IMR-90 (cell line): ENCODE measurements around the gene FAIM2. TPM values are rescaled to one million over a fixed set of nuclear protein-coding genes. Genes with fewer than 3 reads are reported as not detected.

Experiments used
- ATAC-seq: fragments of 200-7000 bp; cut with Tn5 transposase; 2 replicates; pipeline ENCODE4 v1.9.1; 2020; ENCODE audit warnings: low read depth, mild to moderate bottlenecking, moderate library complexity
- BruUV-seq: library from RNA; stranded (reverse); fragments of 400-500 nt; replicated peaks from 2 replicates; lab custom pipeline; 2021; lab: Mats Ljungman, UMichigan
- CTCF ChIA-PET: fragments of 300-600 bp; formaldehyde crosslinking; extraction: SDS; loops from one replicate; lab custom pipeline; 2021; ENCODE audit warnings: antibody characterized with exemption; lab: Yijun Ruan, JAX
- POLR2A ChIA-PET: fragments of 300-600 bp; sonication (Branson Sonifier 250); formaldehyde crosslinking; loops from one replicate; lab custom pipeline; 2022; ENCODE audit warnings: antibody characterized with exemption; ENCODE audit not compliant: unreplicated experiment; lab: Charles Lee
- DNase-seq: peaks from one replicate; pipeline ENCODE4 v3.0.0; 2013
- H2AFZ ChIP-seq: replicated peaks from 2 replicates; pipeline ENCODE3; 2013; ENCODE audit warnings: low read length, mild to moderate bottlenecking; ENCODE audit not compliant: poor library complexity
- H2AK5ac ChIP-seq: 2 replicates; pipeline ENCODE4 v1.6.1; 2013; ENCODE audit warnings: low read depth, low read length, inconsistent platforms
- H2AK9ac ChIP-seq: replicated peaks from 2 replicates; pipeline ENCODE3; 2013; ENCODE audit warnings: mild to moderate bottlenecking, low read depth, low read length, moderate library complexity; ENCODE audit not compliant: poor library complexity
- H2BK120ac ChIP-seq: 2 replicates; pipeline ENCODE4 v1.6.1; 2013; ENCODE audit warnings: low read depth, low read length, inconsistent platforms
- H2BK15ac ChIP-seq: 3 replicates; pipeline ENCODE4 v1.6.1; 2013; ENCODE audit warnings: low read depth, low read length, inconsistent platforms
- H2BK20ac ChIP-seq: 2 replicates; pipeline ENCODE4 v1.6.1; 2013; ENCODE audit warnings: low read depth, mild to moderate bottlenecking, inconsistent platforms, low read length, moderate library complexity
- H2BK5ac ChIP-seq: 2 replicates; pipeline ENCODE4 v1.6.1; 2013; ENCODE audit warnings: mild to moderate bottlenecking, low read depth, low read length, inconsistent platforms; ENCODE audit not compliant: poor library complexity, severe bottlenecking
- H3K14ac ChIP-seq: replicated peaks from 2 replicates; pipeline ENCODE4 v1.6.1; 2013; ENCODE audit warnings: low read depth, low read length, inconsistent platforms
- H3K18ac ChIP-seq: 2 replicates; pipeline ENCODE4 v1.6.1; 2013; ENCODE audit warnings: low read depth, low read length, control low read depth
- H3K23ac ChIP-seq: 2 replicates; pipeline ENCODE4 v1.6.1; 2013; ENCODE audit warnings: low read depth, low read length, inconsistent platforms
- H3K27ac ChIP-seq: 2 replicates; pipeline ENCODE4 v1.5.1; 2013; ENCODE audit warnings: mild to moderate bottlenecking, control low read depth, low read length; ENCODE audit not compliant: insufficient read depth
- H3K27me3 ChIP-seq: 2 replicates; pipeline ENCODE4 v1.6.1; 2013; ENCODE audit warnings: low read length; ENCODE audit not compliant: control insufficient read depth, insufficient read depth
- H3K36me3 ChIP-seq: 2 replicates; pipeline ENCODE4 v1.6.1; 2013; ENCODE audit warnings: low read length, mixed read lengths; ENCODE audit not compliant: control insufficient read depth, insufficient read depth
- H3K4ac ChIP-seq: 2 replicates; pipeline ENCODE4 v1.6.1; 2013; ENCODE audit warnings: low read depth, low read length, inconsistent platforms
- H3K4me1 ChIP-seq: 2 replicates; pipeline ENCODE4 v1.6.1; 2013; ENCODE audit warnings: low read length, mixed read lengths; ENCODE audit not compliant: control insufficient read depth, insufficient read depth
- H3K4me2 ChIP-seq: 2 replicates; pipeline ENCODE4 v1.6.1; 2013; ENCODE audit warnings: low read depth, mild to moderate bottlenecking, control low read depth, low read length, moderate library complexity
- H3K4me3 ChIP-seq: 2 replicates; pipeline ENCODE4 v1.5.1; 2013; ENCODE audit warnings: low read depth, mild to moderate bottlenecking, control low read depth, low read length, moderate library complexity; ENCODE audit not compliant: insufficient read depth
- H3K56ac ChIP-seq: 2 replicates; pipeline ENCODE4 v1.6.1; 2013; ENCODE audit warnings: low read length, inconsistent platforms; ENCODE audit not compliant: insufficient read depth; ENCODE audit errors: extremely low read depth
- H3K79me1 ChIP-seq, 2 experiments: 2 replicates each; pipeline ENCODE4 v1.6.1; 2013; ENCODE audit warnings: low read length in 2 of 2, inconsistent platforms in 1 of 2, low read depth in 1 of 2
- H3K9ac ChIP-seq: 2 replicates; pipeline ENCODE4 v1.6.1; 2013; ENCODE audit warnings: low read depth, low read length, control low read depth
- H3K9me1 ChIP-seq: 2 replicates; pipeline ENCODE4 v1.6.1; 2013; ENCODE audit warnings: low read length, inconsistent platforms; ENCODE audit not compliant: insufficient read depth
- H3K9me3 ChIP-seq: 2 replicates; pipeline ENCODE4 v1.6.1; 2013; ENCODE audit warnings: low read length; ENCODE audit not compliant: control insufficient read depth, insufficient read depth
- H4K20me1 ChIP-seq: 2 replicates; pipeline ENCODE4 v1.6.1; 2013; ENCODE audit warnings: low read length, inconsistent platforms; ENCODE audit not compliant: insufficient read depth
- H4K5ac ChIP-seq: 2 replicates; pipeline ENCODE4 v1.6.1; 2013; ENCODE audit warnings: mild to moderate bottlenecking, low read depth, low read length, control low read depth
- H4K8ac ChIP-seq, 2 experiments: 2 replicates each; pipeline ENCODE4 v1.6.1; 2013; ENCODE audit warnings: low read depth in 2 of 2, low read length in 2 of 2, control low read depth in 1 of 2, inconsistent platforms in 1 of 2
- H4K91ac ChIP-seq: 2 replicates; pipeline ENCODE4 v1.6.1; 2013; ENCODE audit warnings: low read depth, low read length, inconsistent platforms; ENCODE audit not compliant: insufficient read depth
- BHLHE40 ChIP-seq: fragments of 150-350 bp; IDR thresholded peaks from 2 replicates; pipeline ENCODE4 v1.6.1; 2016; ENCODE audit warnings: mild to moderate bottlenecking, low read depth, low read length
- CEBPB ChIP-seq: IDR thresholded peaks from 2 replicates; pipeline ENCODE4 v1.6.1; 2012; ENCODE audit warnings: low read depth, low read length, improper control_type of control experiment
- CHD1 ChIP-seq: IDR thresholded peaks from 2 replicates; pipeline ENCODE4 v1.6.1; 2012; ENCODE audit warnings: low read depth, low read length, improper control_type of control experiment
- ELK1 ChIP-seq: fragments of 150-350 bp; IDR thresholded peaks from 2 replicates; pipeline ENCODE4 v1.6.1; 2016; ENCODE audit warnings: low read depth, mild to moderate bottlenecking, low read length, moderate library complexity, borderline replicate concordance
- FOS ChIP-seq: fragments of 150-350 bp; IDR thresholded peaks from 2 replicates; pipeline ENCODE4 v1.6.1; 2016; ENCODE audit warnings: low read depth, low read length
- MAFK ChIP-seq: IDR thresholded peaks from 2 replicates; pipeline ENCODE4 v1.6.1; 2012; ENCODE audit warnings: low read depth, low read length, improper control_type of control experiment
- MXI1 ChIP-seq: IDR thresholded peaks from 2 replicates; pipeline ENCODE4 v1.6.1; 2012; ENCODE audit warnings: low read depth, mild to moderate bottlenecking, low read length, moderate library complexity, borderline replicate concordance
- POLR2A ChIP-seq: IDR thresholded peaks from 2 replicates; pipeline ENCODE4 v1.6.1; 2012; ENCODE audit warnings: mild to moderate bottlenecking, low read depth, low read length
- RAD21 ChIP-seq: IDR thresholded peaks from 2 replicates; pipeline ENCODE4 v1.6.1; 2012; ENCODE audit warnings: low read length, improper control_type of control experiment
- RCOR1 ChIP-seq: IDR thresholded peaks from 2 replicates; pipeline ENCODE4 v1.6.1; 2012; ENCODE audit warnings: mild to moderate bottlenecking, low read length, improper control_type of control experiment; ENCODE audit not compliant: insufficient replicate concordance
- RFX5 ChIP-seq: IDR thresholded peaks from 2 replicates; pipeline ENCODE4 v1.8.0; 2012; ENCODE audit warnings: low read depth, mild to moderate bottlenecking, low read length, moderate library complexity
- SMC3 ChIP-seq: fragments of 150-350 bp; IDR thresholded peaks from 2 replicates; pipeline ENCODE4 v1.6.1; 2016; ENCODE audit warnings: low read depth, mild to moderate bottlenecking, antibody characterized with exemption, low read length, moderate library complexity
- WGBS, 2 experiments: methylation state at CpG; one replicate each; pipeline versions ENCODE4 v1.1.5 to v1.1.7; 2013; ENCODE audit warnings: missing lambda C conversion rate in 2 of 2; ENCODE audit not compliant: insufficient read length in 1 of 2; ENCODE audit errors: extremely low coverage in 2 of 2; 5-methylcytosine and 5-hydroxymethylcytosine counted together
- dilution Hi-C: fragments of 300-500 bp; cut with HindIII; formaldehyde crosslinking; loops from one replicate; pipeline ENCODE4 v1.14.3; 2018; ENCODE audit warnings: low sequenced_read_pairs; ENCODE audit not compliant: unreplicated experiment
- in situ Hi-C: fragments of 300-500 bp; cut with MboI; formaldehyde crosslinking; loops from 3 replicates; pipeline ENCODE4 v1.14.3; 2019; ENCODE audit warnings: low sequenced_read_pairs, inconsistent platforms, mixed read lengths
- intact Hi-C: fragments of 100-400 bp; cut with micrococcal nuclease; formaldehyde crosslinking; loops from 2 replicates; pipeline ENCODE4 v1.10.0; 2022
- polyA plus RNA-seq, 3 experiments: library from polyadenylated mRNA; depleted of rRNA; stranded (reverse); fragments of >200 nt; gene quantifications; 2 replicates each; pipeline ENCODE4 v1.2.3, GENCODE V29; 2012; ENCODE audit warnings: low replicate concordance in 1 of 3
- total RNA-seq: library from RNA; depleted of rRNA; stranded (reverse); fragments of >200 nt; gene quantifications from 2 replicates; pipeline ENCODE4 v1.2.3, GENCODE V29; 2012
- TF ChIP-seq, protein P1 (sequence below): fragments of 150-350 bp; IDR thresholded peaks from 2 replicates; pipeline ENCODE4 v1.6.1; 2017; ENCODE audit warnings: mild to moderate bottlenecking, antibody characterized with exemption, low read length, low read depth
- TF ChIP-seq, protein P2 (sequence below): conservative IDR thresholded peaks from 2 replicates; pipeline ENCODE4 v1.5.1; 2012; ENCODE audit warnings: mild to moderate bottlenecking, low read depth, low read length, improper control_type of control experiment

The FAIM2 gene
- total and polyA plus RNA-seq, 2 of the 4 experiments (the other 2 are of a cell fraction), result 0.72 to 5.3 TPM

- WGBS, 2 experiments, result no CpG with 5 or more reads among the region's 5 CpGs
- Histone ChIP-seq H4K8ac (no peak overlapping the region), H3K18ac (no peak overlapping the region), H3K56ac (no peak overlapping the region), H3K4me3 (no peak overlapping the region), H3K4me2 (no peak overlapping the region), H3K23ac (no peak overlapping the region), H4K5ac (no peak overlapping the region), H2AK9ac (no peak overlapping the region), H4K91ac (no peak overlapping the region), H3K9me1 (no peaks in the 10 kb centered on the region), H3K27ac (no peak overlapping the region), H2BK120ac (no peak overlapping the region), H3K79me1 (no peaks in the 10 kb centered on the region), H2BK5ac (no peak overlapping the region), H3K4me1 (no peaks in the 10 kb centered on the region; the same call in 1 of the 2 replicates), H4K20me1 (no peaks in the 10 kb centered on the region; the same call in 1 of the 2 replicates), H3K36me3 (no peaks in the 10 kb centered on the region), H2BK15ac (no peak overlapping the region), H3K14ac (no peak overlapping the region), H3K4ac (no peak overlapping the region), H2AFZ (no peak overlapping the region), H3K27me3 (peaks cover 51% of the 10 kb centered on the region), H3K9ac (no peak overlapping the region), H2BK20ac (no peak overlapping the region), H3K9me3 (no peaks in the 10 kb centered on the region), H2AK5ac (no peak overlapping the region)
- ATAC-seq, result no peak
- no peak for TF ChIP-seq MXI1
- TF ChIP-seq RAD21, result no peak
- no peak for TF ChIP-seq CHD1
- TF ChIP-seq BHLHE40, result no peak
- no peak for TF ChIP-seq POLR2A
- TF ChIP-seq FOS, result no peak
- TF ChIP-seq, protein P1, sequence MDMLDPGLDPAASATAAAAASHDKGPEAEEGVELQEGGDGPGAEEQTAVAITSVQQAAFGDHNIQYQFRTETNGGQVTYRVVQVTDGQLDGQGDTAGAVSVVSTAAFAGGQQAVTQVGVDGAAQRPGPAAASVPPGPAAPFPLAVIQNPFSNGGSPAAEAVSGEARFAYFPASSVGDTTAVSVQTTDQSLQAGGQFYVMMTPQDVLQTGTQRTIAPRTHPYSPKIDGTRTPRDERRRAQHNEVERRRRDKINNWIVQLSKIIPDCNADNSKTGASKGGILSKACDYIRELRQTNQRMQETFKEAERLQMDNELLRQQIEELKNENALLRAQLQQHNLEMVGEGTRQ, result no peak
- no peak for TF ChIP-seq MAFK
- no peak for TF ChIP-seq RFX5
- no peak for TF ChIP-seq ELK1
- TF ChIP-seq RCOR1, result no peak
- no peak for TF ChIP-seq CEBPB
- TF ChIP-seq, protein P2, sequence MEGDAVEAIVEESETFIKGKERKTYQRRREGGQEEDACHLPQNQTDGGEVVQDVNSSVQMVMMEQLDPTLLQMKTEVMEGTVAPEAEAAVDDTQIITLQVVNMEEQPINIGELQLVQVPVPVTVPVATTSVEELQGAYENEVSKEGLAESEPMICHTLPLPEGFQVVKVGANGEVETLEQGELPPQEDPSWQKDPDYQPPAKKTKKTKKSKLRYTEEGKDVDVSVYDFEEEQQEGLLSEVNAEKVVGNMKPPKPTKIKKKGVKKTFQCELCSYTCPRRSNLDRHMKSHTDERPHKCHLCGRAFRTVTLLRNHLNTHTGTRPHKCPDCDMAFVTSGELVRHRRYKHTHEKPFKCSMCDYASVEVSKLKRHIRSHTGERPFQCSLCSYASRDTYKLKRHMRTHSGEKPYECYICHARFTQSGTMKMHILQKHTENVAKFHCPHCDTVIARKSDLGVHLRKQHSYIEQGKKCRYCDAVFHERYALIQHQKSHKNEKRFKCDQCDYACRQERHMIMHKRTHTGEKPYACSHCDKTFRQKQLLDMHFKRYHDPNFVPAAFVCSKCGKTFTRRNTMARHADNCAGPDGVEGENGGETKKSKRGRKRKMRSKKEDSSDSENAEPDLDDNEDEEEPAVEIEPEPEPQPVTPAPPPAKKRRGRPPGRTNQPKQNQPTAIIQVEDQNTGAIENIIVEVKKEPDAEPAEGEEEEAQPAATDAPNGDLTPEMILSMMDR, result no peak
- TF ChIP-seq SMC3, result no peak
- no TSS peak for BruUV-seq
- DNase-seq, result no peak
- dilution Hi-C loops (no loop called here), in situ Hi-C loops (no loop called here), intact Hi-C loops (no loop called here)
- CTCF ChIA-PET, result no interaction called here
- POLR2A ChIA-PET, result no interaction called here
Observed at GRCh38 chr12:49894751-49895148, 8.9 kb downstream of the FAIM2 start.
